Coronary artery (tissue), 2 donors: Measurements from ENCODE around the gene PWWP2B.

Experiments used
- DNase-seq: peaks from one replicate; pipeline ENCODE4 v3.0.0-alpha.2; 2017; ENCODE audit warnings: low spot score
- H3K27ac ChIP-seq, 2 donors: fragments of 200-600 bp; sonication (generic); one replicate each; pipeline ENCODE4 v1.5.1; 2016 to 2019
- H3K4me3 ChIP-seq: fragments of 200-600 bp; sonication (generic); 2 replicates; pipeline ENCODE4 v1.5.1; 2016; ENCODE audit warnings: mild to moderate bottlenecking, moderate library complexity
- CTCF ChIP-seq: fragments of 200-600 bp; sonication (generic); IDR thresholded peaks from one replicate; pipeline ENCODE4 v1.5.1; 2019; ENCODE audit warnings: antibody characterized with exemption

PWWP2B gene

DNA sequence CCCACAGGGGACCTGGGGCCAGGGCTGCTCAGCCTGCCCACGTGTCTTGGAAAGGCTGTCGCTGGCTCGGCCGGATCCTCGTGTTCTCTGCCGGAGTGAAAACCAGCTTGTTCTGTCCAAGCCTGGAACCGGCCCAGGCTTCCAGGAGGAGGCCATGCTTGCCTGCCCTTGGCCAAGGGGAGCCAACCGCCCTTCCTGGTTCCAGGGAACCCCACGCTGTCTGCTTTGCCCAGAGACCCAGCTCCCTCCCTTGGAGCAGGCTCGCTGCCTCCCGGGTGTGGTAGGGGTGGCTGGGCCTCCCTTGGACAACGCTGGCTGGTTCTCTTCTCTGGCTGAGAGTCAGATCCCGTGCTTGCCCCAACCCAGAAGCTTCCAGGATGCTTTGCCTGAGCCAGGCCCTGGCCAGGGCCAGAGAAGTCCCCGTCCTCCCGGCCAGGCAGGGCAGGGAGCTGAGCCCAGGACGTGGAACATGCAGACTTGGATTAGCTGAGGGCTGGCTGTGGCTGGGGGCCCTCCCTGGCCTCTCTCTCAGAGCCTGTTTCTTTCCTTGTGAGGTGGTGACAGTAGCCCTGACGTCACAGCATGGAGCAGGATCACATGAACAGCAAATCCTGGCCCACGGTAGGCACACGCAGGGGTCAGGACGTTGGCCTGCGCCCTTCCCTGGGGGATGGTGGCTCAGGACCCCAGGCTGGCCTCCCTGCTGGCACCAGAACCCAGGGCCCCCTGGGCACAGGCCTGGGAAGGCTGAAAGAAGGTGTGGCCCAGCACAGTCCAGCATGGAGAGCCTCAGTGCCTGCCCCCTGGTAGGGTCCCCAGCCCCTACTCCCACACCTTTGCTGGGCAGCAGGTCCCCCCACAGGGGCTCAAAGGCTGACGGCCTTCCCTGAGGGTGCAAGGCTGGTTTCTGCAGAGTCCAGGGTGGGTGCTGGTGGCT, 67.5 kb downstream of the PWWP2B start:
- peak; percentile 94 for DNase-seq
- Histone ChIP-seq H3K27ac (peak overlapping the region; percentile 96 to 99), H3K4me3 (peak overlapping the region; percentile 45)
- no peak for TF ChIP-seq CTCF

DNA sequence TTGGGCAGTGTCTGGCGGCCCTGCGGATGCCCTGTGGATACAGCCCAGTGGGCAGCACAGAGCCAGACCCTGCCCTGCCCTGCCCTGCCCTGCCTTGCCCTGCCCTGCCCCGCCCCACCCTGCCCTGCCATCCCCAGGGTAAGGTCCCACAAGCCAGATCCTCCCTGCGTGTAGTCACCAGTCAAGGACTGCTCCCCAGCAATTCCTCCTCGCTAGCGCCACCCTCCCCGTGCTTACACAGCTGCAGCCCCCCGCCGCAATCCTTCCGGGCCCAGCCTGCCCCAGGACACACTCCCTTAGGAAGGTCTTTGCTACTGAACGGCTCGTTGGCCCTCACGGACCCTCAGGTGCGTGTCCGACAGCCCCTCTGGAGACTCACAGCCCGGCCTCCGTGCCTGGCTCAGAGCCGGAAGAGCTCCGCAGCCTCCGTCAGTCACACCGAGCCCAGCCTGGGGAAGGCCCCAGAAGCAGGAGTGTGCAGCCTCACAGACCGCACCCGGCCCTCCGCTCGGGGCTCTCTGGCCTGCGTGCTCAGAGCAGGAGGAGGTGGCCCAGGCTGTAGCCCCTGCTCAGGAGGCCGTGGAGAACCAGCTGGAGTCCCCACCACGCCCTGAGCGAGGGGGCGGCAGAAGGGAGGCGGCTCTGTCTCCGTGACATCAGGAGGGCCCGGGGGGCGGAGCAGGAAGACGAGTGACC, 68.3 kb downstream of the PWWP2B start:
- no peak for DNase-seq
- peak overlapping the region; percentile 96 to 99 for H3K27ac ChIP-seq
- peak overlapping the region; percentile 30 for H3K4me3 ChIP-seq
- TF ChIP-seq CTCF: no peak

- H3K4me3 ChIP-seq: no peak overlapping the region
- H3K27ac ChIP-seq: peak overlapping the region; percentile 96 to 99
- TF ChIP-seq CTCF: no peak
- DNase-seq: no peak
Observed at GRCh38 chr10:132465889-132466519, 69.0 kb downstream of the PWWP2B start.

DNA sequence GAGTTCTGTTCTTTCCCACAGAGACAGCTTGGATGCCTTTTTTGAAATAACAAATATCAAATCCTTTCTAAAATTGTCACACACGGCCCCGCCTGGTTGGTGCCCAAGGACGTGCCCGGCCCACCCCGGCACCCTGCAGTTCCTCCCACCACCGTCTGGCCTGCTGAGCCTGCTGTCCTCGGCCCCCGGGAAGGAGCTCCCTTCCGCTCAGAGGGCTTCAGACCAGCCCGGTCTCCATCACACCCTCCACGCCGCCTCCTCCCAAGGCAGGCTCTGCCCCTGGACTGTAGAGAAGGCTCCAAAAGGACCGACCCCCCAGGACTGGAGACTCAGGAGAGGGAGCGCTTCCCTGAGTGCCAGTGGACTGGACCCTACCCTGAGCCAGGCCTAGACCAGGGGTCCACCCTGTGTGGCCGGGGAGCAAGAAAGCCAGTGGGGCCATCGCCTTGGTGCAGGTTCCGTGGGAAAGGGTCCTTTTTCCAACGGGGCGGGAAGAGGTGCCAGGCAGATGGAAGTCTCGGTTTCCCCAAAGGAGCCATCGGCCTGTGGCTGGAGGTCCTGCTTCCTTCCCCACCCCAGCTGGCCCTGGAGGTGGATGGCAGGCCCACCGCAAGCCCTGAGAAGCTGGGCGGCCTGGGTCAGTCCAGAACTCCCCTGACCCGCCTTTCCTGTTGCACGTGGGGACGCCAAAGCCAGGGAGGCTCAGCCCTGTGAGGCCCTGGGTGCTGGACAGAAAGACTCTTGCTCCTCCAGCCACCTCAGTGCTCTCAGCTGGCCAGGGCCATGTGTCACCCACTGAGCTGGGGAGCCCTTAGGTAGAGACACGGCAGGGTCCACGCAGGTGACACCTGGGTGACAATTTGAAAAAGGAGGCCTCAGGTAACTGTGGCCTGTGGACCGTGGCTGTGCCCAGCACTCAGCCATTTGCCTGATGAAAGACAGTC, 69.8 kb downstream of the PWWP2B start:
- no peak for DNase-seq
- no peak for TF ChIP-seq CTCF
- peak overlapping the region; percentile 96 to 99 for H3K27ac ChIP-seq
- H3K4me3 ChIP-seq: peak overlapping the region; percentile 7
